HepG2 (cell line): ENCODE data around the gene LTC4S. TPM values are rescaled to one million over a fixed set of nuclear protein-coding genes. Genes with fewer than 3 reads are reported as not detected.

Experiments used
- ATAC-seq: fragments of 200-7000 bp; cut with Tn5 transposase; 3 replicates; pipeline ENCODE4 v1.9.1; 2020; ENCODE audit warnings: mild to moderate bottlenecking, moderate library complexity
- BruUV-seq: library from RNA; stranded (reverse); fragments of 400-500 nt; replicated peaks from 2 replicates; lab custom pipeline; 2021; lab: Mats Ljungman, UMichigan
- CTCF ChIA-PET: fragments of 300-600 bp; formaldehyde crosslinking; extraction: SDS; loops from one replicate; lab custom pipeline; 2021; ENCODE audit warnings: low total read pairs, inconsistent platforms, low intra/inter-chr PET ratio; lab: Yijun Ruan, JAX
- POLR2A ChIA-PET: fragments of 350-600 bp; sonication (Branson Sonifier 250); formaldehyde crosslinking; loops from one replicate; lab custom pipeline; 2020; ENCODE audit warnings: antibody characterized with exemption, inconsistent platforms; lab: Yijun Ruan, JAX
- DNase-seq: peaks from one replicate; pipeline ENCODE4 v3.0.0-alpha.2; 2015; ENCODE audit warnings: low spot score
- FAIRE-seq: peaks from 3 replicates; lab custom pipeline; 2011; peaks lifted over from hg19 to GRCh38; lab: Jason Lieb, UNC
- H2AFZ ChIP-seq: one replicate; pipeline ENCODE4 v1.6.1; 2011; ENCODE audit warnings: low read length, inconsistent platforms
- H3K27ac ChIP-seq: fragments of 300-600 bp; 3 replicates; pipeline ENCODE4 v1.8.0; 2011; ENCODE audit warnings: mixed run types, mild to moderate bottlenecking, mixed read lengths, low read length, inconsistent platforms; ENCODE audit not compliant: insufficient read depth; ENCODE audit errors: extremely low read length
- H3K27me3 ChIP-seq, 2 experiments: fragments of 200-600 bp in 1 of 2; 2 replicates in 1 of 2; 3 replicates in 1 of 2; pipeline versions ENCODE4 v1.6.0 to v1.8.0; 2011; ENCODE audit warnings: low read length in 2 of 2, mild to moderate bottlenecking in 2 of 2, moderate library complexity in 2 of 2, inconsistent platforms in 1 of 2; ENCODE audit not compliant: insufficient read depth in 2 of 2, control insufficient read depth in 1 of 2
- H3K36me3 ChIP-seq, 2 experiments: fragments of 200-600 bp in 1 of 2; replicated peaks in 1 of 2; 2 replicates in 1 of 2; 3 replicates in 1 of 2; pipeline versions ENCODE4 v1.5.1 to v1.8.0; 2011; ENCODE audit warnings: low read length in 2 of 2, inconsistent platforms in 1 of 2; ENCODE audit not compliant: insufficient read depth in 2 of 2, control insufficient read depth in 1 of 2
- H3K4me1 ChIP-seq: 2 replicates; pipeline ENCODE4 v1.5.1; 2012; ENCODE audit warnings: low read length, inconsistent platforms; ENCODE audit not compliant: insufficient read depth
- H3K4me2 ChIP-seq: 2 replicates; pipeline ENCODE4 v1.6.0; 2011; ENCODE audit warnings: low read depth, low read length, inconsistent platforms
- H3K4me3 ChIP-seq, 3 experiments: fragments of 200-600 bp in 1 of 3; sonication (generic), shearing (Covaris generic) in 1 of 3; replicated peaks in 1 of 3; 2 replicates each; pipeline ENCODE4 v1.5.1; 2011 to 2016; ENCODE audit warnings: low read length in 3 of 3, inconsistent platforms in 2 of 3, low read depth in 2 of 3, mild to moderate bottlenecking in 2 of 3, control low read depth in 1 of 3, mixed read lengths in 1 of 3; ENCODE audit not compliant: insufficient read depth in 1 of 3
- H3K79me2 ChIP-seq: one replicate; pipeline ENCODE4 v1.6.1; 2011; ENCODE audit warnings: low read length, inconsistent platforms; ENCODE audit not compliant: insufficient read depth
- H3K9ac ChIP-seq: 2 replicates; pipeline ENCODE4 v1.6.0; 2011; ENCODE audit warnings: mild to moderate bottlenecking, low read depth, low read length, inconsistent platforms; ENCODE audit not compliant: insufficient read depth
- H3K9me3 ChIP-seq: 2 replicates; pipeline ENCODE4 v1.5.1; 2012; ENCODE audit warnings: mild to moderate bottlenecking, low read length
- H4K20me1 ChIP-seq: 2 replicates; pipeline ENCODE4 v1.6.0; 2011; ENCODE audit warnings: inconsistent platforms, mild to moderate bottlenecking, low read length, moderate library complexity; ENCODE audit not compliant: insufficient read depth
- KLF11 ChIP-seq: IDR thresholded peaks from 2 replicates; pipeline ENCODE4 v1.6.1; 2016; ENCODE audit warnings: missing compliant biosample characterization
- PPARG ChIP-seq: conservative IDR thresholded peaks from 2 replicates; pipeline ENCODE4 v1.6.1; 2016; ENCODE audit warnings: missing biosample characterization, missing genetic modification reagents
- RAD21 ChIP-seq: fragments of 450-650 bp; formaldehyde crosslinking; IDR thresholded peaks from 2 replicates; pipeline ENCODE4 v1.5.0; 2020; ENCODE audit warnings: mild to moderate bottlenecking
- RFX1 ChIP-seq: fragments of 450-650 bp; IDR thresholded peaks from 2 replicates; pipeline ENCODE4 v1.6.1; 2017
- RFXAP ChIP-seq: sonication (generic); formaldehyde crosslinking; IDR thresholded peaks from 2 replicates; pipeline ENCODE4 v1.4.0; 2020; ENCODE audit warnings: missing genetic modification reagents, borderline replicate concordance
- RXRB ChIP-seq: IDR thresholded peaks from 2 replicates; pipeline ENCODE4 v1.6.1; 2016; ENCODE audit warnings: borderline replicate concordance, missing genetic modification reagents, missing compliant biosample characterization
- SAP130 ChIP-seq: IDR thresholded peaks from 2 replicates; pipeline ENCODE4 v1.6.1; 2016; ENCODE audit warnings: low read depth
- SKI ChIP-seq: fragments of 450-650 bp; IDR thresholded peaks from one replicate; pipeline ENCODE4 v1.6.1; 2018; ENCODE audit warnings: mild to moderate bottlenecking; ENCODE audit not compliant: partially characterized antibody
- WIZ ChIP-seq: sonication (generic); formaldehyde crosslinking; IDR thresholded peaks from 2 replicates; pipeline ENCODE4 v1.5.1; 2020; ENCODE audit warnings: mild to moderate bottlenecking, missing genetic modification reagents
- ZBTB7A ChIP-seq: sonication (generic); formaldehyde crosslinking; IDR thresholded peaks from 2 replicates; pipeline ENCODE4 v1.8.0; 2022; ENCODE audit warnings: mild to moderate bottlenecking, missing genetic modification reagents
- ZIK1 ChIP-seq: sonication (generic); formaldehyde crosslinking; IDR thresholded peaks from 2 replicates; pipeline ENCODE4 v1.5.0; 2020; ENCODE audit warnings: mild to moderate bottlenecking, low read depth, missing genetic modification reagents, borderline replicate concordance
- ZNF10 ChIP-seq: sonication (generic); formaldehyde crosslinking; IDR thresholded peaks from 2 replicates; pipeline ENCODE4 v1.4.0; 2020; ENCODE audit warnings: mild to moderate bottlenecking, low read depth, missing genetic modification reagents, borderline replicate concordance
- ZNF205 ChIP-seq: IDR thresholded peaks from 2 replicates; pipeline ENCODE4 v1.6.1; 2018; ENCODE audit warnings: missing biosample characterization, missing genetic modification reagents
- ZNF354B ChIP-seq: sonication (generic); formaldehyde crosslinking; IDR thresholded peaks from 2 replicates; pipeline ENCODE4 v1.8.0; 2022; ENCODE audit warnings: mild to moderate bottlenecking, missing genetic modification reagents
- ZNF589 ChIP-seq: sonication (generic); formaldehyde crosslinking; conservative IDR thresholded peaks from 2 replicates; pipeline ENCODE4 v1.8.0; 2022; ENCODE audit warnings: mild to moderate bottlenecking, moderate library complexity, missing genetic modification reagents
- ZNF878 ChIP-seq: sonication (generic); formaldehyde crosslinking; IDR thresholded peaks from 2 replicates; pipeline ENCODE4 v1.8.1; 2023; ENCODE audit warnings: mild to moderate bottlenecking, missing genetic modification reagents, moderate library complexity
- WGBS: methylation state at CpG from one replicate; pipeline ENCODE4 v1.1.6; 2017; ENCODE audit warnings: low lambda C conversion rate; 5-methylcytosine and 5-hydroxymethylcytosine counted together
- in situ Hi-C: cut with HindIII; loops from 2 replicates; pipeline ENCODE4 v1.10.0; 2017; ENCODE audit warnings: low pct_unique_long_range_greater_than_20kb; ENCODE audit not compliant: extremely low pct_ligation_motif_present
- intact Hi-C: fragments of 100-400 bp; cut with micrococcal nuclease; formaldehyde crosslinking; loops from one replicate; pipeline ENCODE4 v1.10.0; 2022; ENCODE audit not compliant: unreplicated experiment
- polyA plus RNA-seq, 8 experiments: library from polyadenylated mRNA; depleted of rRNA in 3 of 8; stranded (reverse) in 7 of 8; unstranded in 1 of 8; fragments of >200 nt; fragmentation: Illumina TruSeq in 4 of 8; extraction: Trizol in 4 of 8; gene quantifications; 2 replicates each; pipeline versions ENCODE4 v1.2.1 to v1.2.3, GENCODE V29; 2011 to 2016; ENCODE audit warnings: low read depth in 4 of 8, missing spikeins in 1 of 8, mixed read lengths in 1 of 8; ENCODE audit not compliant: insufficient read depth in 1 of 8
- total RNA-seq, 5 experiments: library from RNA; depleted of rRNA; stranded (reverse); fragments of >200 nt; fragmentation: Illumina TruSeq; extraction: Trizol; gene quantifications; 2 replicates each; pipeline ENCODE4 v1.2.3, GENCODE V29; 2016; ENCODE audit warnings: low read depth in 1 of 5
- TF ChIP-seq, protein P1 (sequence below): IDR thresholded peaks from 2 replicates; pipeline ENCODE4 v1.6.1; 2012; ENCODE audit warnings: low read length, improper control_type of control experiment
- TF ChIP-seq, protein P2 (sequence below): sonication (generic); formaldehyde crosslinking; IDR thresholded peaks from 2 replicates; pipeline ENCODE4 v1.5.0; 2020; ENCODE audit warnings: mild to moderate bottlenecking, missing genetic modification reagents, moderate library complexity
- TF ChIP-seq, protein P3 (sequence below): sonication (generic); formaldehyde crosslinking; IDR thresholded peaks from 2 replicates; pipeline ENCODE4 v1.4.0; 2020; ENCODE audit warnings: missing genetic modification reagents, mild to moderate bottlenecking, borderline replicate concordance

Gene LTC4S
- total and polyA plus RNA-seq, 2 of the 13 experiments (the other 11 are each of a cell fraction or from before 2014, with no cell fraction given), result 0.35 TPM; not detected in 1

DNA sequence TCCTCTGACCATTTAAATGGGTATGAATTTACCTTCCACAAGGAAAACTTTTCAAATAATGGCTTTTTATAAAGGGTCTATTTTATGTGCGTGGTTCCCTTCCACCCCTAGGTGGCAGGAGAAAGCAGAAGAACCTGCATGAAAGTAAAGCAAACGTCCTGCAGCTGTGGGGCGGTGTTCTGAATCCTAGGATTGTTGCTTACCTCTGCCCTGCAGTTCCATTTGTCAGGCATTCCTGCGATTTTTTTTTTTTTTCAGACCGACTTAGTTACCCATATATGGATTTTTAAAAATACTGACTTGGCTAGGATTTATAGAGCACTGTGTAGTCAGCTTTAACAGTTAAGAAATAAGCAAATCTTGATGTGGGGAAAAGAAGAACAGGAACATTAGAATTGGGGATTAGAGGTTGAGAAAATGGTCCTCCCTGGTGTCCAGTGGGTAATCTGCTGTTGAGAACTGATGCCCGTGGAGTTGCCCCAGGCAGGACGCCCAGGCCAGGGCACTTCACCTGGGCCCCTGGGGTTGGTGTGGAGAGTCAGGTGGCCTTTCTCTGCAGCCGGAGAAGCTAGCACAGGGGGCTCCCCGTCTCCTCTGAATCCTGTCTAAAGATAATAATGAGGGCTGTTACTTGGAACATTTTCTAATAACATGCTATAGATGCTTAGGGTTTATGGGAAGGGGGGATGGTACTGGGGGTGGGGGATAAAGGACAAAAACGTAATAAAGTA is 30.4 kb upstream of the LTC4S start:
- H3K27me3 ChIP-seq, result no peaks in the 10 kb centered on the region
- POLR2A ChIA-PET, result interaction anchor here (1.0 to 2.6 kb wide), 8 partner anchors 9 to 140 kb away, joined by 3 to 11 read pairs (median 5); partner anchors contain the start of genes HNRNPH1 and MAML1
- no TSS peak for BruUV-seq
- H4K20me1 ChIP-seq, result peaks cover 29% of the 10 kb centered on the region
- DNase-seq, result peak; percentile 77
- peaks cover 27% of the 10 kb centered on the region for H3K4me1 ChIP-seq
- CTCF ChIA-PET, result interaction anchor here (0.8 to 1.9 kb wide), 2 partner anchors 32 to 62 kb away, joined by 3 to 11 read pairs; no protein-coding TSS in a partner anchor
- in situ Hi-C loops, result loop anchor here (25.0 kb wide), 1 partner anchor 324 kb away; no protein-coding TSS in a partner anchor
- intact Hi-C loops, result loop anchor here (1.0 to 10.0 kb wide), 4 partner anchors 33 to 327 kb away; partner anchors contain the start of gene TBC1D9B
- no peak overlapping the region for H2AFZ ChIP-seq
- H3K27ac ChIP-seq, result no peak overlapping the region
- H3K4me2 ChIP-seq, result no peak overlapping the region
- FAIRE-seq, result peak; percentile 98
- peaks cover 58% of the 10 kb centered on the region for H3K79me2 ChIP-seq
- WGBS, result 48% methylated on average over 10 of the region's 10 CpGs
- H3K4me3 ChIP-seq, result no peak overlapping the region
- H3K9me3 ChIP-seq, result no peaks in the 10 kb centered on the region
- no peak overlapping the region for H3K9ac ChIP-seq
- peaks cover 16 to 39% of the 10 kb centered on the region in 2 experiments for H3K36me3 ChIP-seq
- ATAC-seq, result peak; percentile 82
- no peak for TF ChIP-seq ZIK1
- TF ChIP-seq, protein P1, sequence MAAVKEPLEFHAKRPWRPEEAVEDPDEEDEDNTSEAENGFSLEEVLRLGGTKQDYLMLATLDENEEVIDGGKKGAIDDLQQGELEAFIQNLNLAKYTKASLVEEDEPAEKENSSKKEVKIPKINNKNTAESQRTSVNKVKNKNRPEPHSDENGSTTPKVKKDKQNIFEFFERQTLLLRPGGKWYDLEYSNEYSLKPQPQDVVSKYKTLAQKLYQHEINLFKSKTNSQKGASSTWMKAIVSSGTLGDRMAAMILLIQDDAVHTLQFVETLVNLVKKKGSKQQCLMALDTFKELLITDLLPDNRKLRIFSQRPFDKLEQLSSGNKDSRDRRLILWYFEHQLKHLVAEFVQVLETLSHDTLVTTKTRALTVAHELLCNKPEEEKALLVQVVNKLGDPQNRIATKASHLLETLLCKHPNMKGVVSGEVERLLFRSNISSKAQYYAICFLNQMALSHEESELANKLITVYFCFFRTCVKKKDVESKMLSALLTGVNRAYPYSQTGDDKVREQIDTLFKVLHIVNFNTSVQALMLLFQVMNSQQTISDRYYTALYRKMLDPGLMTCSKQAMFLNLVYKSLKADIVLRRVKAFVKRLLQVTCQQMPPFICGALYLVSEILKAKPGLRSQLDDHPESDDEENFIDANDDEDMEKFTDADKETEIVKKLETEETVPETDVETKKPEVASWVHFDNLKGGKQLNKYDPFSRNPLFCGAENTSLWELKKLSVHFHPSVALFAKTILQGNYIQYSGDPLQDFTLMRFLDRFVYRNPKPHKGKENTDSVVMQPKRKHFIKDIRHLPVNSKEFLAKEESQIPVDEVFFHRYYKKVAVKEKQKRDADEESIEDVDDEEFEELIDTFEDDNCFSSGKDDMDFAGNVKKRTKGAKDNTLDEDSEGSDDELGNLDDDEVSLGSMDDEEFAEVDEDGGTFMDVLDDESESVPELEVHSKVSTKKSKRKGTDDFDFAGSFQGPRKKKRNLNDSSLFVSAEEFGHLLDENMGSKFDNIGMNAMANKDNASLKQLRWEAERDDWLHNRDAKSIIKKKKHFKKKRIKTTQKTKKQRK, result no peak
- no peak for TF ChIP-seq WIZ (CRISPR knock-in tag)
- no peak for TF ChIP-seq ZNF878
- 0 out of 2 replicates have a peak, but pooled peaks have one; percentile 30 for TF ChIP-seq KLF11 (CRISPR knock-in tag)
- no peak for TF ChIP-seq ZBTB7A (CRISPR knock-in tag)
- no peak for TF ChIP-seq ZNF589 (CRISPR knock-in tag)
- TF ChIP-seq, protein P2, sequence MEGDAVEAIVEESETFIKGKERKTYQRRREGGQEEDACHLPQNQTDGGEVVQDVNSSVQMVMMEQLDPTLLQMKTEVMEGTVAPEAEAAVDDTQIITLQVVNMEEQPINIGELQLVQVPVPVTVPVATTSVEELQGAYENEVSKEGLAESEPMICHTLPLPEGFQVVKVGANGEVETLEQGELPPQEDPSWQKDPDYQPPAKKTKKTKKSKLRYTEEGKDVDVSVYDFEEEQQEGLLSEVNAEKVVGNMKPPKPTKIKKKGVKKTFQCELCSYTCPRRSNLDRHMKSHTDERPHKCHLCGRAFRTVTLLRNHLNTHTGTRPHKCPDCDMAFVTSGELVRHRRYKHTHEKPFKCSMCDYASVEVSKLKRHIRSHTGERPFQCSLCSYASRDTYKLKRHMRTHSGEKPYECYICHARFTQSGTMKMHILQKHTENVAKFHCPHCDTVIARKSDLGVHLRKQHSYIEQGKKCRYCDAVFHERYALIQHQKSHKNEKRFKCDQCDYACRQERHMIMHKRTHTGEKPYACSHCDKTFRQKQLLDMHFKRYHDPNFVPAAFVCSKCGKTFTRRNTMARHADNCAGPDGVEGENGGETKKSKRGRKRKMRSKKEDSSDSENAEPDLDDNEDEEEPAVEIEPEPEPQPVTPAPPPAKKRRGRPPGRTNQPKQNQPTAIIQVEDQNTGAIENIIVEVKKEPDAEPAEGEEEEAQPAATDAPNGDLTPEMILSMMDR (CRISPR knock-in tag), result peak; percentile 80
- TF ChIP-seq RFXAP (CRISPR knock-in tag), result no peak
- no peak for TF ChIP-seq ZNF205 (CRISPR knock-in tag)
- TF ChIP-seq RXRB (CRISPR knock-in tag), result no peak
- TF ChIP-seq ZNF354B (CRISPR knock-in tag), result no peak
- no peak for TF ChIP-seq SKI
- no peak for TF ChIP-seq ZNF10 (CRISPR knock-in tag)
- TF ChIP-seq RFX1, result no peak
- peak; percentile 65 for TF ChIP-seq RAD21 (CRISPR knock-in tag)
- TF ChIP-seq, protein P3, sequence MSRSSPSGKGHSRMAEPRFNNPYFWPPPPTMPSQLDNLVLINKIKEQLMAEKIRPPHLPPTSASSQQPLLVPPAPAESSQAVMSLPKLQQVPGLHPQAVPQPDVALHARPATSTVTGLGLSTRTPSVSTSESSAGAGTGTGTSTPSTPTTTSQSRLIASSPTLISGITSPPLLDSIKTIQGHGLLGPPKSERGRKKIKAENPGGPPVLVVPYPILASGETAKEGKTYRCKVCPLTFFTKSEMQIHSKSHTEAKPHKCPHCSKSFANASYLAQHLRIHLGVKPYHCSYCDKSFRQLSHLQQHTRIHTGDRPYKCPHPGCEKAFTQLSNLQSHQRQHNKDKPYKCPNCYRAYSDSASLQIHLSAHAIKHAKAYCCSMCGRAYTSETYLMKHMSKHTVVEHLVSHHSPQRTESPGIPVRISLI (CRISPR knock-in tag), result peak; percentile 37; the same call in 1 of the 2 replicates
- peak; percentile 22; the same call in 1 of the 2 replicates for TF ChIP-seq PPARG (CRISPR knock-in tag)
- peak; percentile 61 for TF ChIP-seq SAP130 (CRISPR knock-in tag)
